ENCODE results near the gene SLC26A8.

SLC26A8 gene

GRCh38 chr6:36063318-36064060, 39.0 kb upstream of the SLC26A8 start:
- H3K4me3 ChIP-seq (ENCODE audit: low read depth, low read length): no peak overlapping the region
- no peak for TF ChIP-seq CTCF (IDR thresholded peaks at IDR 0.05; ENCODE audit: low read depth, low read length)

DNA sequence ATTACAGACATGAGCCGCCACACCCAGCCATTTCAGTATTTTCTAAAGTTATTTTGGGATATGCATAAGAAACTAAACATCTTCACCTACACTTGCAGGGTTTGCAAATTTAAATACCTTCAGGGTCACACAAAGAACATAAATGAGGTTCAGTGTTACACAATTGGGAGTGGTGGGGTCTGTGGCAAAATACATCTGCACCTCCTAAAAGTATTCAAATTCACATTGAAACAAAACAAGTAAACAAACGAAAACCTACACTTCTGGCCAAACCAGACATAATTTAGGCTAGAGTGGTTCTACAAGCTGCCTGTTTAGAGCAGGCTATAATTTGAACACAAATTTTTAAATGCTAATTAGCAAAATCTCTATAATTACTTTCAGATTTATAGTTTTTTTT, 37.8 kb upstream of the SLC26A8 start:
- TF ChIP-seq CTCF (IDR thresholded peaks at IDR 0.05; ENCODE audit: low read depth, low read length): no peak
- no peak overlapping the region for H3K4me3 ChIP-seq (ENCODE audit: low read depth, low read length)

GRCh38 chr6:36061236-36061635, 36.8 kb upstream of the SLC26A8 start:
- no peak overlapping the region for H3K4me3 ChIP-seq (ENCODE audit: low read depth, low read length)
- no peak for TF ChIP-seq CTCF (IDR thresholded peaks at IDR 0.05; ENCODE audit: low read depth, low read length)

DNA sequence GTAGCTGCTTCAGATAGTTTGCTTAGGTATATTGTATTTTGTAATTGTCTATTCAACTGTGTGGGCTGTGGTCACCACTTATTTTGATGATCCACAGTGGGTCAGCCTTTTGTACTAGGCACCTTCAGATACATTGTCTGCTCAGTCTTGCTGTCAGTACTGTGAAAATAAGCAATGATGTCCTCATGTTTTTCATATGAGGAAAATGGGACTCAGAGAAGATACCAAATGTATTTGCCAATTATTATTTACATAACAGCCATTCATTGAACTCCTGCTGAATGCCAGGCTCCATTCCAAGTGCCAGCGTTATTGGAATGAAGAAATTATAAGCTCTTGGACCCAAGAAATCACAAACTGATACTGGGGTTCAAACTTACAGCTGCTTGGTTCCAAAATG, 31.7 kb upstream of the SLC26A8 start:
- H3K4me3 ChIP-seq (ENCODE audit: low read depth, low read length): no peak overlapping the region
- no peak for TF ChIP-seq CTCF (IDR thresholded peaks at IDR 0.05; ENCODE audit: low read depth, low read length)

DNA sequence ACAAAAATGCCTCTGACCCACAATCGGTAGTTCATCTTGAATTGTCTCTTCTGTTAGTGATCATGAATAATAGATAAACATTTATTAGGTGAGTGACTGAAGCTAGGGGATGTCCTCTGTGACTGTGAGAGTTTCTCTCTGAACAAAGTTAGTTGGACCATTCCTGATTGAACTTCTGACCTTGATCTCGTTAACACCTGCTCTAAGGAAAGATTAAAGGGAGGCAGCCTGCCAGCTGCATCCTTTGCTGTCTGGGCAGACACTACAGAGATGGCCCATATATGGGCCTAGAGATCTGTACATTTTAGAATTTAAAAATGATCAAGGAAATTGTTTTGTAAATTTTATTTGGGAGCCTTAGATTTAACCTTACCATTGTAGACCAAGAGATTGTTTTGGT, 30.5 kb upstream of the SLC26A8 start:
- no peak for TF ChIP-seq CTCF (IDR thresholded peaks at IDR 0.05; ENCODE audit: low read depth, low read length)
- H3K4me3 ChIP-seq (ENCODE audit: low read depth, low read length): no peak overlapping the region

DNA sequence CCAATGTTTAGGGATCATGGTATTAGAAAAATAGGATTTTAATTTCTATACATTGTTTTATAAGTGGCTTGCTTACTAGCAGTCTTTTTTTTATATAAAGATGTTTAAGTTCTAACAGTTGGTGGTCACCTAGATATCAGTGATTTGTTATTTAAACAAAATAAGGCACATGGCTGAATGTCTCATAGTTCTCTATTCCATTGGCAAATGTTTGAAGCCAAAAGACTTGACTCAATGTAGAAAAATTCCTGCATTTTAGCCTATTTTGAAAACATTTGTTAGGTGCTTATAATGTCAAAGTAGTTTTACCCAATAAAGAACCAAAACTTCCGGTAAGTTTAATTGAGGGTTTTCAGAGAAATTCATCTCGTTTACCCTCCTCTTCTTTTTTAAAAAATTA, 30.0 kb upstream of the SLC26A8 start:
- TF ChIP-seq CTCF (IDR thresholded peaks at IDR 0.05; ENCODE audit: low read depth, low read length): no peak
- no peak overlapping the region for H3K4me3 ChIP-seq (ENCODE audit: low read depth, low read length)

GRCh38 chr6:36053878-36054277, 29.4 kb upstream of the SLC26A8 start:
- H3K4me3 ChIP-seq (ENCODE audit: low read depth, low read length): no peak overlapping the region
- no peak for TF ChIP-seq CTCF (IDR thresholded peaks at IDR 0.05; ENCODE audit: low read depth, low read length)

Data from WI38 (cell line).